CD4-positive, alpha-beta T cell treated with Interleukin-10 for 1 hour (primary cell): ENCODE measurements around the gene VSTM2L.

ENCODE experiments used
- DNase-seq: peaks from one replicate; pipeline ENCODE4 v3.0.0-alpha.2; 2020

Gene VSTM2L

DNA sequence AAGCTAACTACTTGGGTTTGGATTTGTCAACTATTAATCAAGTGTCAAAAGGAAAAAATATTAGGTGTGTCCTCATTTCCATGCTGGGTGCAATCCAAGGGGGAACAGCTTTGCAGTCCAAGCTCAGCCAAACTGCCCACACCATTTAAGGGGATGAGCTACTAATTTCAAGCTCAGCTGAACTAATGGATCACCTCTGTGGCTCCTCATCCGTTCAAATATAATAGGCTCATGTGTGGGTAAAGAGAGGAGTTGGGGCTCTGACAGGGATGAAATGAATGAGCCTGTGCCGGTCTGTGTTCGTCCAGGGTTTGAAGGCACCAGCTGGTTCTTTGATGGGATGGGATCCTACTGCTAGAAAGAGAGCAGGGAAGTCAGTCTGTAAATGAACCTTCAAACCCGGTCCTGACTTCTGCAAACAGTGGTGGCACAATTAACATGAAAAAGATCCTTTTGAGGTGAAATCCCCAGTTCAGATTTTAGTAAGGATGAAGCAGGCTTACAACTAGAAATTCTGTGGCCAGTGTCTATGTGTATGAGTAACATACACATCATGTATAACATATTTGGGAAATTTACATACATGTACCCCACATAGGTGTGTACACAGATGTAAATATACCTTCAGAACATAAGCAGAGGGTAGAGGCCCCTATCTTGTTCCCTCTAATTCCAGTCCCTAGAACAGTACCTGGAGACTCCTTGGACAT, 88.4 kb downstream of the VSTM2L start:
- DNase-seq: no peak

DNA sequence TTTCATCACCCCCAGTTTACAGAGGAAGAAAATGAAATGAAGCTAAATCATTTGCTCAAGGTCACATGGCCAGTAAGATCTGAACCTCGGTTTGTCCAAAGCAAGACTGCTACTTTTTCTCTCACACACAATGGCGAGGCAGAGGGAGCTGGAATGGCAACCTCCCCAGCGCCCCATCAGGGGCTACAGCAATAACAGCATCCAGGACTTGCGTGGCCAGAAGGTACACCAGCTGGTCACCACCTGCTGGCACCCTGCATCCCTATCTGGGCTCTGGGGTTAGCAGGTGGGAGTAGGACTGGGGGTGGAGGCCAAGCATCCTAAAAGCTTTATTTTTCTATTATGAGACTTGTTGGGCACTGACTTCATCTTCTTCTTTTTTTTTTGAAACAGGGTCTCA, 89.0 kb downstream of the VSTM2L start:
- DNase-seq: no peak

DNA sequence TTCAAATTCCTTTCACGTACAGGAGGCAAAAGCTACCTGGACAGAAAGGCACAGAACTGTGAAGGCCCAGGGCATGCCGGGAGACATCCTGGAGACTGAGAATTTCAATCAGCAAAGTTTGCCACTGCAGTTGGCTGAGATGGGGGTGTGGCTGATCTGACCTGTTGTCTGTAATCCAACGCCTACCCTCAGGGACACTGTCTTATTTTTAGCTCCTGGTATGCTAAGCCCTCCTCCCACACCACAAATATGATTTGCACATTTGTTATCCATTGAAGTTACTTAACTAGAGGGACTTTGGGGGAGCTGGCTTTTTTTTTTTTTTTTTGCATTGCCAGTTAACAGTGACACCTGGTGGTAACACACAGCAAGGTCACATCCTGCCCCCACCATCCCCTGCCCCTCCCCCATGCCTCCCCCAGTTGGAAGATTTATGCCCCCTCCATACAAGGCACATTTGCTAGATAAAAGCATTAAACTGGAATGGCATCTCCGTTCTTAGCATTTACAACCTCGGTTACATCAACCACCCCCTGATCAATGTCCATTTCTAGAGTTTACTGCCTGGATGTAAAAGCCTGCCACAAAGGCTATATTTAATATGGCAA, 90.0 kb downstream of the VSTM2L start:
- peak; percentile 27 for DNase-seq

DNA sequence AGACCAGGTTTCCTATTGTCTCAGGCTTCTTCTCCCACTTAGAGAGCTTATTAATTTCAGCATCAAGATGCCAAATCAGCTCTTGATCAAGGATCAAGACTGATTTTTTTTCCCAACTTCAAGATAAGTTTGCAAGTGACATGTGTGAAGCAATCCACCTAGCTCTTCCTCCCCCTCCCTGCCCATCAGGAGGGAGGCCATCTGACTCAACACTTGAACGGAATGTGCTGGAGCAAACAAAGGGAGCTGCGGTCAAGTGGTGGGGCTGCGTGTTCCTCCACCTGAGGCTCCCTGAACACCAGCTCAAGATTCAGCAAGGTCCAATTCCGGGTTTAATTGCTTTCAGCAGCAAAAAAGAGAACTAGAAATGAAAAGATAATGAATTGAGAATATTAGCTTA, 91.6 kb downstream of the VSTM2L start:
- DNase-seq: no peak
